Tongue (tissue), 2 donors: ENCODE results near the gene KCNK3. TPM values are rescaled to one million over a fixed set of nuclear protein-coding genes. Genes with fewer than 3 reads are reported as not detected.
A peak's percentile ranks its signal among the peaks of the same experiment; 100 is the strongest.
"Not testable (repeated sequence)": the region's sequence is repeated elsewhere in the genome, so short reads cannot be mapped to it uniquely, and the experiment has no call there.

Experiments used
- DNase-seq: peaks from one replicate; pipeline ENCODE4 v3.0.0-alpha.2; 2015
- total RNA-seq: library from RNA; depleted of rRNA; stranded (reverse); fragments of >200 nt; gene quantifications from one replicate; pipeline ENCODE4 v1.2.3, GENCODE V29; 2014

Gene KCNK3
- total RNA-seq, 1 donor from 2014 or later: 1.1 TPM

DNA sequence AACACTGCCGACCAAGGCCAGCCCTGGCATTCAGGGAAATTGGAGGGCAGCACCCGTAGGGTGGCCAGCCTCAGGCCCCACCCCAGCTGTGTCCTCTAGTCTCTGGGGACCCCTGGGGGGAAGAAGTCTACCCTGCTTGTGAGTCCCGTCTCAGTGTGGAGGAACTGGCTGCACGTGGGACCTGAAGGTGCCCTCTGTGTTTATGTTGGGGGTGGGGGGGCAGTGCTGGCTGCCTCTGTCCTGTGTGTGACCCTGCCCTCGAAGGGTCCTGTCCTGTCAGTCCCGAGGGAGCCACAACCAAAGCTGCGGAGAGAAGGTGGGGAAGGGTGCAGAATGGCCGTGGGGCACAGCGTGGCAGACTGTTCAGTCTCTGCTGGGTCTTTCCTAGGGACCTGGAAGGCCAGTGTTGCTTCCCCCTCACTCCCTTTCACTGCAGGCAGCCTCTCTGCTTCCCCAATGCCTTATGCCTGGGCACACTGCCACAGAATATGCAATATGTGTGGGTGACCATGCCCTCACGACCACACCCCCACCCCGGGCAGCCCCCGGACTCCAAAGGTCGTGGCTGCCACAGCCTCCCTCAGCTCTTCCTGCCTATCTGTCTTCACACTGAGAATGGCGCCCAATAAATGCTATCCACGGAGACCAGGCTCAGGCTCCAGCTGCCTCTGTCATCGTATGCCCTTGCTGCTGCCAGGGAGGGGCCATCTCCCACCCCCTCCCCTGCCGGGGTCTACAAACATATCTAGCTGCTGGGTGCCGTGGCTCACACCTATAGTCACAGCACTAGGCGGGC lies 38.2 kb downstream of the KCNK3 start:
- no peak for DNase-seq

DNA sequence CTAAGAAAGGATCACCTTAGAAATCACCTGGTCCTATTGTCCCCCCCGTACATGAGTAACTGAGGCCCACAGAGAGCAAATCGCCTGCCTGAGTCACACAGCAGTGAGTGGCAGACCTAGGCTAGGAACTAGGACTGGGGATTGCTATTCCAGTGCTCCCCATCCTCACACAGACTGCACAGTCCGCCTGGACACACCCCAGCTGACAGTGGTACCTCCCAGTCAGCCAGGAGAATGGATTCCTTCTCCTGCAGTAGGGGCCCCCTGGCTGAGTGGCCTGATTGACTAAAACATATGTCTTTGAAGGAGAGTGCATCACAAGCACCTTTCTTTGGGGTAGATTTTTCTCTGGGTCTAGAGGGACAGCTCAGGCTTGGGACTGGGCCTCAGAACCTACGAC lies 39.2 kb downstream of the KCNK3 start:
- no peak for DNase-seq

DNA sequence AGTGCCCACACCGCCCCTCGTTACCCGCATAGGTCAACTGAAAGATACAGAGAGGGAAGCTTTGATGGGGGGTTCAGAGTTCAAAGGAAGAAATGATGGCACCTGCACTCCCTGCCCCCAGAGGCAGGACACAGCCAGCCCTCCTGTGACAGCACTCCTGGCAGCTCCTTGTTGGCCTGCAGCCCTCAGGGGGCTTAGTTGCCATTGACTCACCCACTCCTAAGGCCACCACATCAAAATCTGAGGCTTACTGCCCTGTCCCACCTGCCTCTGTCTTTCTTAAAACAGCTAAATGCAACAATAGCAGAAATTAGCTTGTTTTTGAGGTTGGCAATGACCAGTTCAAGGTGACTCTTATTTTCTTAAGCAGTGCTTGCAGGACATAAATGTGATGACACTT lies 39.9 kb downstream of the KCNK3 start:
- DNase-seq: no peak

DNA sequence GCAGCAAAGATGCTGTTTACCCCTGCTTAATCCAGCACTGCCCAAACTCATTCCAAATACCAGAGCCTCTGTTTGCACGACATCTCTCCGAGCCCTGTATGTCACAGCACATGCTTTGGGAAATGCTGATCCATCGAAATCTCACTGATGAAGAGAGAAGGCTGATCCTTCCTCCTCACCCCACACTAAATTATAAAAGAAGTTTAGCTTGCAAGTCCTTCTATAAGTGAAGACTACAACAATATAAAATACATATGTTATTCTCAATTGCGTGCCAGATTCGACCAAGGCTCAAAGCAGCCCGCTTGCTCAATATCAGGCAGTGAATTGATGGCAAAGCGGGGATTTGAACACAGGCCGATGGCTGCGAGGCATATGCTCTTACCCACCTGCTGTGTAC lies 40.9 kb downstream of the KCNK3 start:
- no peak for DNase-seq

DNA sequence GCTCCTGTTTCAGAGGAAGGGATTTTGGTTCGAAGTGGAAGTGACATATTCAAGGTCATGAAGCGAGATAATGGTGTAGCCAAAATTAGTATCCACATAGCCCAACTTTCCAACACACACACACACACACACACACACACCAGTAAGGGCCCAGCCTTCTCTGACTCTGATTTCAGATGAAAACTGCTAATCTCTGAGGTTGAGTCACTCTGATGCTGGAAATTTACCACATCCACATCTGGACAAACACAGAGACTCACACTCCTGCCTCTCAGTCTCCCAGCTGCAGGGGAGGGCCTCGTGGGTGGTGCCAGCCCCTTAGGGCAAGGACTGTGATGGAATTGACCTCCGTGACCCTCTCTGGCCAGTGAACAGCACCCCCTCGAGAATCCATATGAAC lies 42.6 kb downstream of the KCNK3 start:
- DNase-seq: no peak

DNA sequence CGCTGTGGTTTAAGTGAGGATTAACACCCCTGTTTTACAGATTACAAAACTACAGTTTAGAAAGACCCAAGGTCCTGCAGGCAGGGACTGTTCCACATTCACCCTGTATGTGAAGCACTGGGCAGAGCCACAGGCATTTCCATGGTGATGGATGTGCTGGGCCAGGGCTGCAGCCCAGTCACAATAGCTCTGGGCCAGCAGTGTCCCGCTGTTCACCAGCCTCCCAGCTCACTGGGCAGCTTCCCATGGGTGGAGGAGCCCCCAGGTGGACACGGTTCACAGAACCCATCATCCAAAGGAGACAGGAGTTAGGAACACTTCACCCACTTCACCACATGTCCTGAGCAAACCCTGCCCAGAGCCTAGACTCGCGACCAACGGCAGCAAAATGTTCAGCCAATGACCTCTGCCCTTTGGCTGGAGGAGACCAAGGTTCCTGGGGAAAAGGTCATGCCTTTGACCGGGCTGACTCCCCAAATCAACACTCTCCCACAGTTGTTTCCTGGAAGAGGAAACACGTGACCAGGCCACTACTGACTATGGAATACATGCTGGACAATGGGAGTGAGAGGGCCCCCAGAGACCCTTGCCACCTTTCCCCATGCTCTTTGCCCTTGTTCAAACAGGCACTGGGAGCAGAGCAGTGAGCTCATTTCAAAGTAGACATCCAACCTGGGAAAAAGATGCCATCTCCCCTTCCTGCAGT lies 43.5 kb downstream of the KCNK3 start:
- no peak for DNase-seq

DNA sequence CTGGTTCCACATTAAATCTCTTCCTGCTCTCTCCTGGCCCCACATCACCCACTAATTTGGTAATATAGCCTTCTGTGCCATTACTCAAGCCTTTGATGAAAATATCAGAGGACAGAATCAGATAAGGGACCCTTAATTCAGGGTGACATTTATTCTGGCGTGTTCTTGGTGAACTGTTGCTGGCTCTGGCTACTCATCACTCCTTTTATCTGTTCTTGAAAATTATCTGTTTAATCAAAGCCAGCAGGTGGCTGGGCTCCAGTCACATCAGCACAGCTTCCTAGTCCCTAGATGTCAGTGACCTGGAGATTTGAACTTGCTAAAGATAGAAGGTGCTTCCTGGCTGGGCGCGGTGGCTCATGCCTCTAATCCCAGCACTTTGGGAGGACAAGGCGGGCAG lies 44.7 kb downstream of the KCNK3 start:
- no peak for DNase-seq

DNA sequence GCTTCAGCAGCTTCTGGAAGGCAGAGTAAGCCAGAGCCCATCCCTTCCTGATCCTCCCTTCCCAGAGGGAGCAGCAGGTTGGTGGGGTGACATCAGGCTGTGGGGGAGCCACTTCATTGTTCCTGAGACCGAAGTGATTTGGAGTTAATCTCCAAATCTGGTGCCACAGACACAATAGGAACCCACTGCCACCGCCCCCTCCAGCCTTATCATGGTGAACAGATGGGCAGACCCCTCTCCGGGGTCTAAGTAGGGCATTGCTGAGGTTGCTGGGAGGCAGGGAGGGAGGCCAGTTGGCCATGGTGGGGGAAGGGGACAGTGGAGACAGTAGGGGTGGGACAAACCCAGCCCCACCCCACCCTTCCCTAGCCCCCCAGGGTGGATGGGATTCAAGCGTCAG lies 46.0 kb downstream of the KCNK3 start:
- no peak for DNase-seq

DNA sequence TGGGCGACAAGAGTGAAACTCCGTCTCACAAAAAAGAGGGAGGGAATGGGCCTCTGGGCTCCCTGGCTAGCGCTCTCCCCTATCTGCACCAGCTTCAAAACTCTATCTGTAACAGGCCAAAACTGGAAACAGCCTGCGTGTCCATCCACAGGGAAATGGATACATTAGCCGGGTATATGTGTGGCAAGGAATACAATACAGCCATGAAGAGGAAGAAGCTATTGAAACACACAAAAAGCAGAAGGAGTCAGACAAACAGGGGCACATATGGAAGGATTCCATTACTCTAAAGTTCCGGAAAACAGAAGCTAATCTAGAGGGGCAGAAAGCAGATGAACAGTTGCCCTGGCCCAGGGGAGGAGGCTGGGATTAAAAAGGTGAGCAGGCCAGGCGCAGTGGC lies 47.0 kb downstream of the KCNK3 start:
- no peak for DNase-seq

DNA sequence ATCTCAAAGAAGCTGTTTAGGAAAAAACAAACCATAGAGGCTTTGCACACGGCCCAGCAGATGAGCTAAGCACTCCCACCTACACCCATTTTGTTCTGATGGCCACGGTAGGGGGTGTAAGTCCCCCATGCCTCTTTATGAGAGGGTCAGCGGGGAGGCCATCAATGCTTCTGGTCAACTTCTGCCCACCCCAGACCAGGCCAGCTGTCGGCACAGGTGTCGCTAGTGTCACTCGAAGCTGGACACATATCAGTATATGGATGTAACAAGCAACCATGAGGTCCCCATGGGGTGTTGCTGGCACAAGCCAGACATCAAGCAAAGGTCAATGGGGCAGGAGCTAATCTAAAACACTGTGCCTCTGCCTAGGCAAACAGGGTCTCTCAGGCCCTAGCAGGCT lies 47.8 kb downstream of the KCNK3 start:
- DNase-seq: no peak

DNA sequence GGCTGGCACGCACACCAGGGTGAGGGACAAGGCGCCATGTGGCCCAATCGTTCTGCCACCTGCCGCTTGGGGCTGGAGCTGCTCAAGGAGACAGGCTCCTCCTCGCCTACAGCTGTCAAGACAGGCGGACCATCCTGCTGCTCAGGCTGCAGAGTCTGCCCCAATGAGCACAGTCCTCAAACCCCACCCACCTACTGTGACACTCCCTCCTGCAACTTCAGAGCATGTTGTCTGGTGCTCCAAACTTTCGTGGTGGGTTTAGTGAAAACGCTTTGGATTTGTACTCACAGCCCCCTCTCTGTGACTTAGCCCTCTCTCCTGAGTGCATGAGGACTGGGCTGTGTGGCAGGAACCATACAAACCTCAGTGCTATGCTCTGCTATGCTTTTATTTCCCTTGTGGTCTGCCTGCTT lies 48.4 kb downstream of the KCNK3 start:
- DNase-seq: peak; percentile 87

DNA sequence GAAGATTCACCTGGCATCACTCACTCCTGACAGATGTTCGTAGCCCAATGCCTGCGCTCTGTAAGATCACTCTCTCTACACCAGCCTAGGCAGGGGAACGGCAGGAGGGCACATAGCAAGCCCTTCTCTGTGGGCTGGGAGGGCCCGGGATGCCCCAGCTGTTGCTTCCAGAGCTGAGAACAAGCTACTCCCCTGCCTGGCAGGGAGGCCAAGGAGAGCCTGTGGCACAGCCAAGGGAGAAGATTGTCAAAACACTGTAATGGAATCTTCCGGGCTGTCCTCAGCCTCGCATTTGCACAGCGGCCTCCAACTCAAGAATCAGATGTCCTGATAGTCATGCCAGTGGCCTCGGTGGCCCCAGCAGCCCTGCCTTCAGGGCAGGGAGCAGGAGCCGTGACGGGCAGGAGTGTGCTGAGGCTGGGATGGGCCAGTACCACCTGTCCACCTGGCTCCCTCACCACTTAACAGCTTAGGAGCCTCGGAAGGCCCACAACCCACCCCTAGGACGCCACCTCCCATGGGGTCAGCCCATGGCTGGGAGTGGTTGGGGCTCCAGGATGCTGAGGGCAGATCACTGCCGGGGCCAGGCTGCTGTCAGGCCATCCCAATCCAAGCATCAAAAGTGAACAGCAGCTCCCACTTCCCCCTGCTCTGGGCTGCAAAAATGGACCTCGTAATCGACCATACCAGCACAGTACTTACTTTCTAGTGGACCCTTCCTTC lies 49.7 kb downstream of the KCNK3 start:
- DNase-seq: peak; percentile 78

DNA sequence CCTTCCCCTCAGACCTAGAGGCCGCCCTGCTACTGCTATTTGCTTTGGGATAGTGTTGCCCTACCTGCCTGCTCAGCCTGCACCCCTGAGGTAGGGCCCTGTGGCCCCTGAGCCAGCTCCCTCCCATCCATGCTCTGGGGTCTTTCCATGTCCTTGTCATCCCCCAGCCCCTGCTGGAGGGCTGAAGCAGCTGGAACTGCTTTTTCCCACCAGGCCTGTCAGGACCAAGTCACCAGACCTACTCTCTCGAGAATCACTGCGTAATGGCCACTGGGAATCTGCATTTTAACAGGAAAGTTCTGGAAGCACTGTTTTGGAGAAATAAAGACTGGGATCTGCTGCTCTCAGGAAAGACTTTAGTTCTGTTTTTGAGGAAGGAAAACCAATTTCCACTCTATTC lies 51.3 kb downstream of the KCNK3 start:
- DNase-seq: no peak

DNA sequence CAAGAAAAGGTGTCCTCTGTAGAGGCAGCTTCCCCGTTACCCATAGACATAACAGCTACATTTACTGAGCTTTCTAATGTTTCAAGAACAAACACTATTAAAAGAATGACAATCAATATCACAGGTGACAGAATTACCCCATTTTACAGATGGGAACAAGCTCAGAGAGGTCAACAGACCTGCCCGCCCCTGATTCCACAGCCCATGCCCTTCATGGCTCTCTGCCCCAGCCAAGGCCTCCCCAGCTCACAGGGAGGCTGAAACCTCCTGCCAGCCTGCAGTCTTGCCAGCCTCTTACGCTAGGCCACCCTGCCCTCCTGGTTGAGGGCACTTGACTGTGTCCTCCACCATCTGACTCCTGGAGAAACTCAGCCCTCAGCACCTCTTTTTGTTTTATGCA lies 52.4 kb downstream of the KCNK3 start:
- no peak for DNase-seq

DNA sequence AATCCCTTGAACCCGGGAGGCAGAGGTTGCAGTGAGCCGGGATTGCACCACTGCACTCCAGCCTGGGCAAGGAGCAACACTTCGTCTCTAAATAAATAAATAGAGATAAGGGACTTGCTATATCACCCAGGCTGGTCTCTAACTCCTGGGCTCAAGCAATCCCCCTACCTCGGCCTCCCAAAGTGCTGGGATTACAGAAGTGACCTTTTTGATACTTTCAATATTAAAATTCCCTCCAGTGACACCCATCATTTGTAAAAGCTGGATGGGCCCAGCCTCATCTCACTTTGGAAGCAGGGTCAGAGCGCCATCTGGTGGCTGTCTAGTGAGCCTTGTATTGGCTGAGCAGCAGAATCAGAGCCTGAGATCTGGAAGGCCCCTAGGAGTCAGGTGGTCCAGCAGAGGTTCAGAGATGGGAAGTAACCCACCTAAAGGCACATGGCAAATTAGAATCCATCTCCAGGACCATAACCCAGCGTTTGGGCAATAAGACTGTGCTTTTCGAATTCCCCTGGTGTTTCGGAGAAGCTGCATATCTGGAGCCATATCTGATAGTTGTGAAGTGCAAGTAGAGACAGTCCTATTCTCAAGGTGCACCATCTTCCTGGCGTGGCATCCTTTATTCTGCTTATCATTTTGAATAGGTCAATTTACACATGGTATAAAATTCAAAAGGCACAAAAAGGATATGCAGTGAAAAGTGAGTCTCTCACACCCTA lies 53.2 kb downstream of the KCNK3 start:
- peak; percentile 93 for DNase-seq

DNA sequence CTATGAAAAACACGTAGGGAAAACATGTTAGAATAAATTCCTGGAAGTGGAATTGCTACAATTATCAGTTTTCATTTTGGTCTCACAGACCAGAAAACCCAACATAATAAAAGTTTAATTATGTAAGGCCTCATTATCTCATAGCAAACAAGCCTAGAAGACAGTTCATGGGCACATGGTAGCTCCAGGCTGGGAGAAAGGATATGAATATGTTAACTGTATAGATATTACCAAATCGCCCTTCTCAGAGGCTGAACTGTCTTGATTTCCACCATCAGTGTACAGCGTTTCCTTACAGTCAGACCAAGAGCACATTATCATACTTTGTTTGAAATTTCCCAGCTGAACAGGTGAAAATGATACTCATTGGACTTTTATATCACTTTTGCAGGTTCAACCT lies 54.4 kb downstream of the KCNK3 start:
- DNase-seq: no peak

DNA sequence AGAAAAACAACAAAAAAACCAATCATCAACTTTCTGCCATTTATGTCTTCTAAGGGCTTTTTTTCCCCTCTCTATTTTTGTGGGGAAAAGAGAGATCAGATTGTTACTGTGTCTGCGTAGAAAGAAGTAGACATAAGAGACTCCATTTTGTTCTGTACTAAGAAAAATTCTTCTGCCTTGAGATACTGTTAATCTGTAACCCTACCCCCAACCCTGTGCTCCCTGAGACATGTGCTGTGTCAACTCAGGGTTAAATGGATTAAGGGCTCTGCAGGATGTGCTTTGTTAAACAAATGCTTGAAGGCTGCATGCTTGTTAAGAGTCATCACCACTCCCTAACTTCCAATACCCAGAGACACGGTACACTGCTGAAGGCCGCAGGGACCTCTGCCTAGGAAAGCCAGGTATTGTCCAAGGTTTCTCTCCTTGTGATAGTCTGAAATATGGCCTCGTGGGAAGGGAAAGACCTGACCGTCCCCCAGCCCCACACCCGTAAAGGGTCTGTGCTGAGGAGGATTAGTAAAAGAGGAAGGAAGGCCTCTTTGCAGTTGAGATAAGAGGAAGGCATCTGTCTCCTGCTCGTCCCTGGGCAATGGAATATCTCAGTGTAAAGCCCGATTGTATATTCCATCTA lies 57.4 kb downstream of the KCNK3 start:
- DNase-seq: not testable (repeated sequence)

DNA sequence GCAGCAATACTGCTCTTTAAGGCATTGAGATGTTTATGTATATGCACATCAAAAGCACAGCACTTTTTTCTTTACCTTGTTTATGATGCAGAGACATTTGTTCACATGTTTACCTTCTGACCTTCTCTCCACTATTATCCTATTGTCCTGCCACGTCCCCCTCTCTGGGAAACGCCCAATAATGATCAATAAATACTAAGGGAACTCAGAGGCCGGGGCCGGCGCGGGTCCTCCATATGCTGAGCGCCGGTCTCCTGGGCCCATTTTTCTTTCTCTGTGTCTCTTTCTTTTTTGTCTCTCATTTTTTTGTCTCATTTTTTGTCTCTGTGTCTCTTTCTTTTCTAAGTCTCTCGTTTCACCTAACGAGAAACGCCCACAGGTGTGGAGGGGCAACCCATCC lies 57.9 kb downstream of the KCNK3 start:
- DNase-seq: not testable (repeated sequence)

DNA sequence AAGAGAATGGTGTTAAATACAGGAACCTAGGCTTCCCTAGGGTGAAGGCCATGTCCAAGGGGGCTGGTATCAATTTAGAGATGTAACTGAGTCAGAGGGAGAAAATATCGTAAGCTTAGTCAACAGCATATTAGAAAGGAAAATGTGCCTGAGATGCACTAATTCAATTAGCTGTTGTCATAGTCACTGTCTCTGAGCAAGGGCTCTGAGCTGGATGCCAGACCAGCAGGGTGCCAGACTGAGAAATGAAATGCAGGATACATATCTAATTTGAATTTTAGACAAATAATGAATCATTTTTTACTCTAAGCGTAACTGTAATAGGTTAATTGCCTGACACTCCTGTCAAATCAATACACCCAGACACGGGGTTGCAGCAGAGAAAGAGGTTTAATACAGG lies 60.1 kb downstream of the KCNK3 start:
- no peak for DNase-seq

DNA sequence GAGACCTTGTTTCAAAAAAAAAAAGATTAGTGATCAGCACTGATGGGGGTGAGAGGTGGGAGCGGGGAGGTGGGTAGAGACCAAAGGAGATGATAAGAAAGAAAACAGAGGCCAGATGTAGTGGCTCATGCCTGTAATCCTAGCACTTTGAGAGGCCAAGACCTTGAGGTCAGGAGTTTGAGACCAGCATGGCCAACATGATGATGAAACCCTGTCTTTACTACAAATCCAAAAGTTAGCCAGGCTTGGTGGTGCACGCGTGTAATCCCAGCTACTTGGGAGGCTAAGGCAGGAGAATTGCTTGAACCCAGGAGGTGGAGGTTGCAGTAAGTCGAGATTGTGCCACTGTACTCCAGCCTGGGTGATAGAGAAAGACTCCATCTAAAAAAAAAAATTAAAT lies 62.0 kb downstream of the KCNK3 start:
- no peak for DNase-seq

DNA sequence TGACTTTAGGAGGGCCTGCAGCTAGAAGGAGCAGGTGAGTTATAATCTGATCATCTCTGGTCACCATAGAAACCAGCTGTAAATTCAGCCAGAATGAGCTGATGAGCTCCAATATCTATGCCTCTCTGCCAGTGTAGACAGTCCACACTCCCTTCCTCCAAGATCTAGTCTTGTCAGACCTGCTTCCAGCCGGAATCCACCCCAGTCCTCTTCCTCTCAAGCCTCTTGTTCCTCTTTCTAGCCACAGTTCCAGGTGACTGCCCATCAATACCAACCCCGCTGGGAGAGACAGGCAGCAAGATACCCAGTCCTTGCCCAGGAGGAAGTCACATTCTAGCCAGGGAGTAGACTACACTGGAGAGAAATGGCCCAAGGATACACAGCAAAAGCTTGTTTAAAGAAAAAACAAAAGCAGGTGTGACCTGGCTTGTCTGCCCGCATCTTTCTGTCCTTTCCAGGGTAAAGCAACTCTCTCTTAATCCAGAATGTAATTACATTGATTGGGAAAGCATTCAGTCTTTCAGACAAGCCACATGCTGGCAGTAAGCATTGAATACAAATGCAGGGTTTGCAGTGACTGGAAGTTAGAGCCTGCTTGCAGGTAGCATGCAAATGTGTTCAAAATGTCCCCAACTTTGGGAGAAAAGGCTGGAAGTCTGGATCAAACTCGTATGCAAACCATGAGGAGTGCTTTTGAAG lies 62.6 kb downstream of the KCNK3 start:
- DNase-seq: no peak

DNA sequence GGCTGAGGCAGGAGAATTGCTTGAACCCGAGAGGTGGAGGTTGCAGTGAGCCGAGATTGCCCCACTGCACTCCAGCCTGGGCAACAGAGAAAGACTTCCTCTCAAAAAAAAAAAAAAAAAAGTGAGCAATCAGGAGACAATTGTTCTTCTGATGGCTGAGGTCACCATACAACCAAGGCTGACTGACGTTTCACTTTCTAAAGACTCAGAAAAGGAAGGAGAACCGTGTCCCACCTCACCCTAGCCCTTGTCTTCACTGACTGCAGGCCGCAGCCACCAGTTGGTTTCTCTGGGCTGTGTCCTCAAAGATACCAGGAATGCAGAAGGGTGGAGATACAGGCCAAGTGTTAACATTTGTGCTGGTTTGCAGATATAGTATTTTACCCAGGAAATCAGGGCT lies 63.8 kb downstream of the KCNK3 start:
- no peak for DNase-seq
